ENCODE data around the gene SIRT2. TPM values are rescaled to one million over a fixed set of nuclear protein-coding genes. Genes with fewer than 3 reads are reported as not detected.
"Not testable (repeated sequence)": the region's sequence is repeated elsewhere in the genome, so short reads cannot be mapped to it uniquely, and the experiment has no call there.

SIRT2 gene
- total RNA-seq, 1 donor from 2014 or later = 178 TPM

- DNase-seq = no peak
Observed at GRCh38 chr19:38867171-38867780, 32.1 kb downstream of the SIRT2 start.

DNA sequence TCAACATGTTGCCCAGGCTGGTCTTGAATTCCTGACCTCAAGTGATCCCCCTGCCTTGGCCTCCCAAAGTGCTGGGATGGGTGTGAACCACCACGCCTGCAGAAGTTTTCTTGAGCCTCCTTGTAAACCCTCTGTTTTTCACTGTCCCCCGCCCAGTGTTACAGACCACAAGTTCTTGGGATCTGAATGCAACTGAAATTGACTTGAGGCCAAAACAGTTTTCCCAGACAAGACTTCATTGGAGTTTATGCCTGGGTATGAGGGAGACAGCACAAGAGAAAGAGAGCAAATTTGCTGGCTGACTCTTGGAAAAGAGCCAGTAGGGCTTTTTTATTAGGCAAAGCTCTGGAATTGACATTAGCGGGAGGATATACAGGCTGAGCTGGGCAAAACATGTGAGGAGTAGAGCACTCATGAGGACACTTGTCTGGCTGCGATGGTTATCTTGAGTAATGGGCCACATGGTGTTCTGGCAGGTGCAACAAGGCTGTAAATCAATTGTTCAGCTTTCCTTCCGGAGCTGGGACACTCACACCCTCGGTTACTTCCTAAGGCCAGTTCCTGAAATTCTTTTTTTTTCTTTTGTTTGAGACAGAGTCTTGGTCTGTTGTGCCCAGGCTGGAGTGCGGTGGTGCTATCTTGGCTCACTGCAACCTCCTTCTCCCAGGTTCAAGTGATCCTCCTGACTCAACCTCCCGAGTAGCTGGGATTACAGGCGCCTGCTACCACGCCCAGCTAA lies 36.9 kb downstream of the SIRT2 start:
- DNase-seq = peak; percentile 92

- DNase-seq = no peak
Observed at GRCh38 chr19:38861368-38861767, 38.0 kb downstream of the SIRT2 start.

- DNase-seq = not testable (repeated sequence)
Observed at GRCh38 chr19:38859631-38860204, 39.7 kb downstream of the SIRT2 start.

DNA sequence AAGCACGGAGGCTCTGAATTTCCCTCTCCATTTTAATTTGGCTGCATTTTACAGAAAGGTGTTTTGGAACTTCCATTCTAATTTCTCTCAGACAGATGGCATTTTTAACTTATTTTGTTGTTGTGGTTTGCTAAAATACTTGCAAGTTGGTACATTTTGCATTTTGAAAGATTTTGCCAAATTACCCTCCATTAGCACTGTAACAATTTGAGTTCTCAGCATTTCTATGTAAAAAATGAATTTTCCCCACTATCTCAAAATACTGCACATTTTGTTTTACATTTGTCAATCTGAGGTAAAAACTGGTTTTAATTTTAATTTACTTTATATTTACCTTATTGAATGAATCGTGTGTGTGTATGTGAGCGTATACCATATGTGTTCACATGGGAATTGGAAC lies 42.6 kb downstream of the SIRT2 start:
- no peak for DNase-seq

- DNase-seq = not testable (repeated sequence)
Observed at GRCh38 chr19:38855751-38856150, 43.7 kb downstream of the SIRT2 start.

- DNase-seq = not testable (repeated sequence)
Observed at GRCh38 chr19:38854961-38855360, 44.5 kb downstream of the SIRT2 start.

- DNase-seq = no peak
Observed at GRCh38 chr19:38853214-38853613, 46.2 kb downstream of the SIRT2 start.

DNA sequence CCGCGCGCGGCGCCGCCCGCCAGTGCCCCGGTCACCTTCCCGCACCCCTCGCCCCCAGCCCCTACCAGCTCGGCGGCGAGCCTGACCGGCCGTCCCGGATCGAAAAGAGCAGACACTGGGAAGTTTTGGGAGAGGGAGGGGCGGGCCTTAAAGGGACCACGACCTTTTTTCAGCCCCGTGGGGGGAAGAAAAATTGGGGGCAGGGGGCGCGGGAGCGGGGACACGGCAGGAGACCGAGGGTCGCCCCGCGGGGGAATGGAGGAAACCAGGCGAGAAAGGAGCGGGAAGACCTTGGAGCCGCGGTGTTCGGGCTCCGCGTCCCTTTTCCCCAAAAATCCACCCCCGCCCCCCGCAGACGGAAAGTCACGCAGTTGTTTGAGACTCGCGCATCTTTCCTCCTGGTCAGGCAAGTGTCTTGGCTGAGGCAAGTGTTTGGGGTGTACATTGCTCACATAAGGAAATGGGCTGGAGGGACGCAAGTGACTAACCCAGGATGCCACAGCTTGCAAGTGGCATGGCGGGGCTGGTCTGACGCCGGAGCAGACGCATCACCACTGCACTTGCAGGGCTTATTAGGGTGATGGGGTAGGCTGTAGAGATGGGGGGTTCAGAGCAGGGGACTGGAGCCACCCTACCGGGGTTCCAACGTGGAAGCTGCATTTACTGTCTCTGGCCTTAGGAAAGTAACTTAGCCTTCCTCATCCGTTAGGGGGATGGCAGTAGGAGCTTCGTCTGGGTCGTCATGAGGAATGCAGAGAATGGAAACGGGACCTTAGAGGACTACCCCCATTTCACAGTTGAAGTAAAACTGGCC lies 47.0 kb downstream of the SIRT2 start:
- DNase-seq = peak; percentile 82

DNA sequence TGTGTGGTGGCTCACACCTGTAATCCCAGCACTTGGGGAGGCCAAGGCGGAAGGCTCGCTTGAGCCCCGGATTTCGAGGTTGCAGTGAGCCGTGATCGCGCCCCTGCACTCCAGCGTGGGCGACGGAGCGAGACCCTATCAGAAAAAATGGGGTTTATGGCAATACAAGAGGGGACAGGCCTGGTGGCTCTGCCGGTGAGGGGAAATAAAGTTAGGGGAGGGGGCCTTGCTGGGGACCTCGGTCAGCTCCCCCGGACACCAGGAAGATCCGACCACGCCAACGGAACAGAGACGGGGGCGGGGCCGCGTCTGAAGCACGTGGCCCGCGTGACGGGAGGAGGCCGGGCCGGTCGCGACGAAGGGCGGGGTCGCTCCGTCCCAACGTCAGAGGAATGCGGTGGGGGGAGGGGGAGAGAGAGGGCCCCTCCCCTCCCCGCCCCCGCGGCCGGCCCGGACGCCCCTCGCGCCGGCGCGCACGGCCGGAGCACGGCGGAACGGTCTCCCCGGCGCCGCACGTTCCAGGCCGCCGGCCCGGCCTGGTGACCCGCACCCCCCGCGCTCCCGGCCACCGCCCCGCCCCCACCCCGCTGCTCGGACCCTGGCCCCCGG lies 47.7 kb downstream of the SIRT2 start:
- peak; percentile 98 for DNase-seq

GRCh38 chr19:38850976-38851621 lies 48.3 kb downstream of the SIRT2 start:
- no peak for DNase-seq

DNA sequence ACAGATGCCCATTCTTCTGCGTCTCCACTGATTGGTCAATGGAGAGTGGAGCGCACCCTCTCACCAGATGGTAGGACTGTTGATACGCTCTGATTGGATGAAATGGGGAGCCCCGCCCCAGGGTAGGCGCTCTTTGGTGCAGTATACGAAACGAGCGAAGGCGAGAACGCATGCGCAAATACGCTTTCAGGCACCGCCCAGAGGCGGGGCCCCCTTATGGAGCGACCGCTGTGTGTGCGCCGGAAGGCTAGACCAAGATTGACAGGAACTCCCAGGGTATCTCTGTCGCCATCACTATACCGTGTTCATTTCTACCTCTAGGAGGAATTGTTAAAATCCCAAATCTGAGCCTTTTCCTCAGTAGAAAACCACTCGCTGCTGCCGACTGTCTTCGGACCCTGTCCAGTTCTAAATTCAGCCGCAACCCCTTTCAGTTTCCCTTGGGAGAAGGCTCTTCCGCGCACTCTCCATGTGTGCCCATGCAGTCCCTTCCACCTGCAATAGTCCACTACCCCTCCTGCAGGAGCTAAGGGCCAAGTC lies 48.9 kb downstream of the SIRT2 start:
- peak; percentile 100 for DNase-seq

DNA sequence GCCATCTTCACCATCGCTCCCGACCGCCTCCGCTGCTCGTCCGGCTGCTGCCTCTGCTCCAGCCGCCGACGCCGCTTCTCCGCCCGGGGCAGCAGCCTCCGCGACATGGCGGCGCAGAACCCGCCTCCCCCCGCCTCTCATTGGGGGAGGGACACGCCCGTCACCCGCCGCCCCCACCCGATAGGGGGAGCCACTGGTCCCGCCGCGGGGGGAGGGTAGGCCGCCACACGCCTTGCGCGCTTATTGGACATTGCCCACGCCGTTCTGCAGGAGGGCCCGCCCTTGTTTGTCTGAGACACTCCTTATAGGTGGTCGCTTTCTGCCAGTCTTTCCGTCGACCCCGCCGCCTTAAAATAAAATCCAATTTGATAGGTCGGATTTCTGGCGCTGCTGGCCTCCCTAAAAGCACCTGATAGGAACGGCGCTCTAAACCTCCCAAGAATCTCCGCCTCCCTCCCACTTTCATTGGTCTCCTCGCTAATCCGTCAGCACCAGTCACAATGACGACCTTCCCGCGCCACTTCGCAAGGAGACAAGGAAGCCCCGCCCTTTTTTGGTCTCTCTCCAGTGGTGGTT lies 49.5 kb downstream of the SIRT2 start, which contains the start of gene HNRNPL:
HNRNPL (minus strand) TSS at position 127 of the 576 bp plus-strand sequence; CDS start at position 107, 20 bp downstream.
- DNase-seq = no peak

DNA sequence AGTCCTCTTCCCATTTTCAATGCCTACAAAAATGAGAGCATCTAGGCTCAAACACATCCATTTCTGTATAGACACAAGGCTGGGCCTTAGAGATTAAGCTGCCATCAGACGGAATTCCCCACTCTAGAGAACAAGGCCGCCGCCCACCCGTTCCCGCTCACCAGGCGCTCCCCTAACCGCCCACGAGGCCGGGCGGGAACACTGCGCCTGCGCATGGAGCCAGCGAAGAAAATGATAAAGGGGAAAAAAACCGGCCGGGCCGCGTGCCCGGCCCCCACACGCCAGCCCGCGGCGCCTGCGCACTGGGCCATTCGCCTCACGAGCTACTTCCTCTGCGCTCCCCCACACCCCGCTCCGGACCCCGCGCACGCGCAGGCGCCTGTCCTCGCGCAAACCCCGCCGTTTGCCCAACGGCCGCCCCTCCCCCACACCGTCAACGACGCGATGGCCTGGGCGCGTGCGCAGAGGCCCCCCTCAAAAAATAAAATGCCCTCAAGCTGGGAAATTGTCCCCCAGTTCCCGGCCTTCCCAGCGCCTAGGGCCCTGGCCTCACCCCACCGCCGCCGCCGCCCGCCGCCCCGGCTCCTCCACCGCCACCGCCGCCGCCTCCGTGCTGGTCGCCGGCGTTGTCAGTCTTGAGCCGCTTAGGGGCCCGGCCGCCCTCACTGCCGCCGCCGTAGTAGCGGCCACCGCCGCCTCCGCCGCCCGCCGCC lies 50.1 kb downstream of the SIRT2 start:
- DNase-seq = peak; percentile 99

DNA sequence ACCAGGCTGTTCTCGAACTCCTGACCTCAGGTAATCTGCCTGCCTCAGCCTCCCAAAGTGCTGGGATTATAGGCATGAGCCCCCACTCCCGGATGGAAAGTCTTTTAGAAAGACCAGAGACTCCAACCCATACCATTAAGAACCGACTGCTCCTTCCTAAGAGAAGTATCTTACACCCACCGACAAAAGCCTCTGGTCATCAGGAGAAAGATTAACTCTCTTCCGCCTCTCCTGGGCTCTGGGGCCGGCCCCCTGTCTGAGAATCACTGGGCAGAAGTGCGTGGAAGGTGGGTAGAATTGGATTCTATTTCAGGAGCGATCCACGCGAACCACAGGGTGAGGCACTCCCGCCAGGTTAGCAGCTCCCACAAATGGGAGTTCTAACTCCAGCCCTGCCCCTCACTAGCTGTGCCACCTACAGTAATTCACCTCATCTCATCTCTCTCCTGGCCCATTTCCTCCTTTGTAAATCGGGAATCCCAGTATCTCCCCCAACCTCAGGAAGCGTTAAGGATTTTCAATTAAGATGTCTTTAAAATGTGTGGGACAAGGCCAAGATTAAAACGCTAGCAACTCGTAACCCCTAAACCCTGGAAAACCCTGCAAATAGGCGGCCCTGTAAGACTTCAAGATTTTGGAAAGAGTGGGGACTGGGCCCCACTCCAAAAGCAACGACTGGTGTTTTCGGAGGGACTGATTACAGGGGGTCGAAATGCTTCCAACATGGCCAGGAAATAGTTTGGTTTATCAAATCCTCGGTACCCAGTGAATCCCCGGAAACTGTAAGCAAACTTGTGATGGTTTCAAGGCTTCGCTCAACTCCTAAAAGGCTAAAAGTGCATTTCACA lies 50.9 kb downstream of the SIRT2 start:
- DNase-seq = no peak

GRCh38 chr19:38846097-38846496 lies 53.3 kb downstream of the SIRT2 start:
- DNase-seq = no peak

GRCh38 chr19:38845374-38846024 lies 53.9 kb downstream of the SIRT2 start:
- no peak for DNase-seq

DNA sequence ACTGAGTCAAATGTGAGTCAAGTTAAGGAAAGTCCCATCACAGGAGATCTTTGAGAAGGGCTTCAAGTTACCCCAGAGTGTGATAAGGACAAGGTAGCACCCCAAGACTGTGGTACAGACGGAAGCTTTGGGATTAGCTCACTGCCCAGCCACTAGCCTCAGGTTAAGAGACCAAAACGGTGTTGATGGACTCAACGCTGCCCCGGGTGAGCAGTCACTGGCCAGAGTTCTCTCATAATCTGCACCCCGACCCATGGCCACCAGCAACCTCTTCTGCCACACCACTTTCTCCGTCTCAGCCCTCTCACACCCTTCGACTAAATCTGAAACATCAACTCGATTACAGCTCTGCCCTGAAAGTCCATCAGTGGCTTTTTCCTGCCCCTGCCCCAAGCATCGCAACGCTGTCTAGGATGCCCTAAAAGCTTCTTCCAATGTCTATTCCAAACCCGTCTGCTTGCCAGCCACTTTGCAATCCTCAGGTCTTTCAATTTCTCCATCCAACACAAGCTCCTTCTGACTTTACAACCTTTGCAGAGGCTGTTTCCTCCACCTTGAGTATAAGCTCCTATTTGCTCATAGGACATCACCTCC lies 55.2 kb downstream of the SIRT2 start:
- no peak for DNase-seq
